ENCODE results near the gene IL18RAP.

IL18RAP gene

GRCh38 chr2:102481931-102482330 lies 59.0 kb downstream of the IL18RAP start:
- peaks cover 0 to 1% of the 10 kb centered on the region in 2 donors for H3K4me1 Mint-ChIP-seq (ENCODE audit: low read depth in 2 of 2)
- H3K27me3 Mint-ChIP-seq, result peaks cover 36 to 47% of the 10 kb centered on the region in 2 donors
- H3K4me3 Mint-ChIP-seq, result no peak overlapping the region
- H3K36me3 Mint-ChIP-seq (ENCODE audit: insufficient read depth), result no peaks in the 10 kb centered on the region
- H3K27ac Mint-ChIP-seq, result no peak overlapping the region
- ATAC-seq (replicated peaks), result no peak
- DNase-seq, result no peak
- H3K9me3 Mint-ChIP-seq, result no peaks in the 10 kb centered on the region

GRCh38 chr2:102483086-102483485 lies 60.1 kb downstream of the IL18RAP start:
- Mint-ChIP-seq H3K4me3 (no peak overlapping the region), H3K27ac (no peak overlapping the region), H3K4me1 (ENCODE audit: low read depth in 2 of 2) (peaks cover 0 to 4% of the 10 kb centered on the region in 2 donors), H3K36me3 (ENCODE audit: insufficient read depth) (no peaks in the 10 kb centered on the region), H3K9me3 (no peaks in the 10 kb centered on the region), H3K27me3 (peaks cover 35 to 47% of the 10 kb centered on the region in 2 donors)
- no peak for DNase-seq
- no peak for ATAC-seq (replicated peaks)

GRCh38 chr2:102484310-102485061 lies 61.5 kb downstream of the IL18RAP start:
- Mint-ChIP-seq H3K27ac (no peak overlapping the region), H3K4me1 (ENCODE audit: low read depth in 2 of 2) (peaks cover 4 to 9% of the 10 kb centered on the region in 2 donors), H3K36me3 (ENCODE audit: insufficient read depth) (no peaks in the 10 kb centered on the region), H3K9me3 (no peaks in the 10 kb centered on the region), H3K4me3 (no peak overlapping the region), H3K27me3 (peaks cover 28 to 43% of the 10 kb centered on the region in 2 donors)
- DNase-seq (no peak), ATAC-seq (replicated peaks) (no peak)

- Mint-ChIP-seq H3K4me3 (no peak overlapping the region), H3K27ac (no peak overlapping the region), H3K4me1 (ENCODE audit: low read depth in 2 of 2) (peaks cover 9 to 14% of the 10 kb centered on the region in 2 donors), H3K27me3 (peaks cover 33 to 43% of the 10 kb centered on the region in 2 donors), H3K36me3 (ENCODE audit: insufficient read depth) (no peaks in the 10 kb centered on the region), H3K9me3 (no peaks in the 10 kb centered on the region)
- no peak for DNase-seq
- no peak for ATAC-seq (replicated peaks)
Observed at GRCh38 chr2:102485147-102485785, 62.3 kb downstream of the IL18RAP start.

GRCh38 chr2:102486941-102487702 lies 64.2 kb downstream of the IL18RAP start:
- DNase-seq (no peak), ATAC-seq (replicated peaks) (no peak)
- H3K4me3 Mint-ChIP-seq, result no peak overlapping the region
- peaks cover 27 to 35% of the 10 kb centered on the region in 2 donors for H3K27me3 Mint-ChIP-seq
- H3K9me3 Mint-ChIP-seq, result no peaks in the 10 kb centered on the region
- H3K36me3 Mint-ChIP-seq (ENCODE audit: insufficient read depth), result no peaks in the 10 kb centered on the region
- H3K27ac Mint-ChIP-seq, result no peak overlapping the region
- H3K4me1 Mint-ChIP-seq (ENCODE audit: low read depth in 2 of 2), result peaks cover 9 to 14% of the 10 kb centered on the region in 2 donors

DNA sequence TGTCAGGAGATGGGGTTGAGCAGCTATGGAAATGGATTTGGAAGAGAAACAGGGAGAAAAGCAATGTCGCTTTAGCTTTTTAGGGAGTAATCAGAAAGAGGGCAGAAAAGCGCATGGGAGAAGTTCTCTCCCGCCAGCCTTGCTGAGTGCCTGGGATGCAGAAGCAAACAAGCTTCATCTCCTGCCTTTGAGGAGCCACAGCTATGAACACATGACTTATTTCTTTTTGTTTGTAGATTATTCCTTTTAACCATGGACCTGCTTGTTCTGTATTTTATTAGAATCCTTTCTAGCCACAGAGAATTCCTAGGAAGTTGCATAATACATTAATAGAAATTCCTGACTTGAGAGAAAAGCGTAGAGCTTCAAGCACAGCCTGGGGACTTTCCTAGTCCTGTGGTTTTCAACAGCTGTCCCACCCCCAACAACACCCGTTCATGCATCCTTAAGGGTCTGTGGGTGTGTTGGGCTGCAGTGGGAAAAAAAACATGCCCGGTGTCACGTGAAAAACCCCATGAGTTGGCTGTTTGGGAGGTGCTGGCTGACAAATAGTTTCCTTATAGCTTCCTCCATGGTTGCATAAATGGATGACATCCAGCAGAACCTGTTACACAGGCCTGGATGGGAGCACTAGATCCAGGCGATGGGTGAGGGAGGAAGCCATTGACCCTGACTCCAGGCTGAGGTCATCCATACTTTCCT lies 65.0 kb downstream of the IL18RAP start:
- Mint-ChIP-seq H3K27ac (peak overlapping the region in 1 of 2 donors; percentile 10), H3K27me3 (peaks cover 30 to 35% of the 10 kb centered on the region in 2 donors)
- no peak for ATAC-seq (replicated peaks)

GRCh38 chr2:102489646-102490045 lies 66.7 kb downstream of the IL18RAP start:
- H3K4me3 Mint-ChIP-seq, result peak overlapping the region in 1 of 2 donors; percentile 40
- DNase-seq (no peak), ATAC-seq (replicated peaks) (peak; percentile 74)
- peaks cover 26 to 30% of the 10 kb centered on the region in 2 donors for H3K27me3 Mint-ChIP-seq
- H3K27ac Mint-ChIP-seq, result peak overlapping the region; percentile 10 to 23
- peaks cover 9 to 14% of the 10 kb centered on the region in 2 donors for H3K4me1 Mint-ChIP-seq (ENCODE audit: low read depth in 2 of 2)
- no peaks in the 10 kb centered on the region for H3K36me3 Mint-ChIP-seq (ENCODE audit: insufficient read depth)
- peaks cover 0 to 2% of the 10 kb centered on the region in 2 donors for H3K9me3 Mint-ChIP-seq

More for the DNA sequence above, 65.0 kb downstream of the IL18RAP start:
- no peaks in the 10 kb centered on the region for H3K9me3 Mint-ChIP-seq
- no peak for DNase-seq
- no peaks in the 10 kb centered on the region for H3K36me3 Mint-ChIP-seq (ENCODE audit: insufficient read depth)
- peaks cover 9 to 14% of the 10 kb centered on the region in 2 donors for H3K4me1 Mint-ChIP-seq (ENCODE audit: low read depth in 2 of 2)
- no peak overlapping the region for H3K4me3 Mint-ChIP-seq

DNA sequence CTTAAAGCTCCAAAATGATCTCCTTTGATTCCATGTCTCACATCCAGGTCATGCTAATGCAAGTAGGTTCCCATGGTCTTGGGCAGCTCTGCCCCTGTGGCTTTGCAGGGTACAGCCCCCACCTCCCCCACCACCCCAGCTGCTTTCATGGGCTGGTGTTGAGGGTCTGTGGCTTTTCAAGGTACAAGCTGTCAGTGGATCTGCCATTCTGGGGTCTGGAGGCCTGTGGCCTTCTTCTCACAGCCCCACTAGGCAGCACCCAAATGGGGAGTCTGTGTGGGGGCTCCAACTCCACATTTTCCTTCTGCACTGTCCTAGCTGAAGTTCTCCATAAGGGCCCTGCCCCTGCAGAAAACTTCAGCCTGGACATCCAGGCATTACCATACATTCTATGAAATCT lies 69.0 kb downstream of the IL18RAP start:
- H3K4me3 Mint-ChIP-seq, result no peak overlapping the region
- ATAC-seq (replicated peaks), result no peak
- no peaks in the 10 kb centered on the region for H3K36me3 Mint-ChIP-seq (ENCODE audit: insufficient read depth)
- DNase-seq, result no peak
- no peak overlapping the region for H3K27ac Mint-ChIP-seq
- peaks cover 6 to 35% of the 10 kb centered on the region in 2 donors for H3K27me3 Mint-ChIP-seq
- peaks cover 0 to 2% of the 10 kb centered on the region in 2 donors for H3K9me3 Mint-ChIP-seq
- peaks cover 9 to 12% of the 10 kb centered on the region in 2 donors for H3K4me1 Mint-ChIP-seq (ENCODE audit: low read depth in 2 of 2)

DNA sequence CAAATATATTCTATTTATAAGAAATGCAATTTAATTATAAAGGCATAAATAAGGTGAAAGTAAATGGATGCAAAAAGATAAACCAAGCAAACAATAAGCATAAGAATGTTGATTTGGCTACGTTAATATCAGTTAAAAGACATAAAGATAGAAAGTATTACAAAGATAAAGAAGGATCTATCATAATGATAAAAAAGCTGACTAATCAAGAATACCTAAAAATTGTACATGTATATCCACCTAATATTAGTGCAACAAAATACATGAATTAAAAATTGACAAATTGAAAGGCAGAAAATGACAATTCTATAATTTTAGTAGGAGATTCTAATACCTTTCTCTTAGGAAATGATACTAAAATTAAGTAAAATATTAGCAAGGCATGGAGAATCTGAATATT lies 71.6 kb downstream of the IL18RAP start:
- H3K4me3 Mint-ChIP-seq, result no peak overlapping the region
- DNase-seq (no peak), ATAC-seq (replicated peaks) (no peak)
- no peaks in the 10 kb centered on the region for H3K36me3 Mint-ChIP-seq (ENCODE audit: insufficient read depth)
- H3K9me3 Mint-ChIP-seq, result peaks cover 0 to 2% of the 10 kb centered on the region in 2 donors
- peaks cover 4 to 5% of the 10 kb centered on the region in 2 donors for H3K4me1 Mint-ChIP-seq (ENCODE audit: low read depth in 2 of 2)
- H3K27me3 Mint-ChIP-seq, result peaks cover 0 to 36% of the 10 kb centered on the region in 2 donors
- no peak overlapping the region for H3K27ac Mint-ChIP-seq

DNA sequence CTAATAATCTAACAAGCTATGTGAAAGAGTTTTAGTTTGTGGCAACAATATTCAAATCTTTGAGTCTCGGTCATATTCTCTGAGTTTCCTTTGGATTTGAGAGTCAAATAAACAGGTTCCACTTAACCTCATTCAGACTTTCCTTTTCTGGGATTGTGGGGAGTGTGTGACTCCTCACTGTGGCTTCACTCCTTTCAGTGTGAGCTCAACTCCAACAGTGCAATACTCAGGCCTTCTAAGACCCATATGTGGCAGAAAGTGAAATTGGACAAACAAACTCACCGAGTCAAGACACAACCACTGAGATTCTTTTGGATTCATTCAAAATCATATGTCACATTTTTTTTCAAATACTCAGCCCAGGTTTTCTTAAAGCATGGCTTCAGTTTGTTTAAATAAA lies 75.5 kb downstream of the IL18RAP start:
- Mint-ChIP-seq H3K27ac (no peak overlapping the region), H3K4me1 (ENCODE audit: low read depth in 2 of 2) (no peaks in the 10 kb centered on the region), H3K27me3 (peaks cover 13 to 37% of the 10 kb centered on the region in 2 donors), H3K36me3 (ENCODE audit: insufficient read depth) (no peaks in the 10 kb centered on the region), H3K4me3 (no peak overlapping the region), H3K9me3 (no peaks in the 10 kb centered on the region)
- ATAC-seq (replicated peaks) (no peak), DNase-seq (no peak)

DNA sequence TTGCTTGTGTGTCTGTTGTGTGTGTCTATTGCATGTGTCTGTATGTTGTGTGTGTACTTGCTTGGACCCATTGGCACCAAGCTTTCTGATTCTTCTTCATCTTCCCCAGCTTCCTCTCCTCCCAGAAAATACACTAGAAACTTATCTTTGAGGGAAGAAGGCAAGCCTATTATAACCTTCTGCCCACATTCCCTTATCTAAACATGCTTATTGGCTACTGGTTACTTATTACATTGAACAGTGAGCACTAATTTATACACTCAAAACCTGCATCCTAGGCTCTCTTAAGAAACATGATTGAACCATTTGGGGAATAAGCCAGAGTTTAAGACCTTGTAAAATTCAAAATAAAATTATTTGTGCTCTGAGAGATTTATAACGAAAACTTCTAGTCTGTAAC lies 76.6 kb downstream of the IL18RAP start:
- H3K9me3 Mint-ChIP-seq, result no peaks in the 10 kb centered on the region
- no peak overlapping the region for H3K27ac Mint-ChIP-seq
- H3K4me1 Mint-ChIP-seq (ENCODE audit: low read depth in 2 of 2), result no peaks in the 10 kb centered on the region
- DNase-seq (no peak), ATAC-seq (replicated peaks) (no peak)
- peaks cover 13 to 37% of the 10 kb centered on the region in 2 donors for H3K27me3 Mint-ChIP-seq
- H3K4me3 Mint-ChIP-seq, result no peak overlapping the region
- no peaks in the 10 kb centered on the region for H3K36me3 Mint-ChIP-seq (ENCODE audit: insufficient read depth)
